HG03135 (cell line): ENCODE data around the gene SLC36A4.
"Not testable (repeated sequence)": the region's sequence is repeated elsewhere in the genome, so short reads cannot be mapped to it uniquely, and the experiment has no call there.

Experiments used
- ATAC-seq: cut with Tn5 transposase; IDR thresholded peaks from one replicate; pipeline ENCODE4 v1.9.1; 2021; ENCODE audit warnings: mild to moderate bottlenecking, moderate library complexity; ENCODE audit not compliant: unreplicated experiment

The SLC36A4 gene

GRCh38 chr11:93194673-93195291, 3.0 kb downstream of the SLC36A4 start:
- ATAC-seq = no peak

GRCh38 chr11:93193731-93194130, 4.1 kb downstream of the SLC36A4 start:
- ATAC-seq = no peak

GRCh38 chr11:93192163-93192562, 5.6 kb downstream of the SLC36A4 start:
- no peak for ATAC-seq

GRCh38 chr11:93189462-93189861, 8.3 kb downstream of the SLC36A4 start:
- ATAC-seq = no peak

- no peak for ATAC-seq
Observed at GRCh38 chr11:93188726-93189125, 9.1 kb downstream of the SLC36A4 start.

- no peak for ATAC-seq
Observed at GRCh38 chr11:93187290-93187689, 10.5 kb downstream of the SLC36A4 start.

- not testable (repeated sequence) for ATAC-seq
Observed at GRCh38 chr11:93177891-93178290, 19.9 kb downstream of the SLC36A4 start.

- ATAC-seq = no peak
Observed at GRCh38 chr11:93169950-93170561, 27.7 kb downstream of the SLC36A4 start.

GRCh38 chr11:93169143-93169542, 28.6 kb downstream of the SLC36A4 start:
- no peak for ATAC-seq

- ATAC-seq = peak; percentile 60
Observed at GRCh38 chr11:93166862-93167261, 30.9 kb downstream of the SLC36A4 start.

- peak; percentile 41 for ATAC-seq
Observed at GRCh38 chr11:93166194-93166593, 31.6 kb downstream of the SLC36A4 start.

- ATAC-seq = no peak
Observed at GRCh38 chr11:93160808-93161207, 37.0 kb downstream of the SLC36A4 start.

GRCh38 chr11:93160156-93160555, 37.6 kb downstream of the SLC36A4 start:
- ATAC-seq = no peak

- ATAC-seq = no peak
Observed at GRCh38 chr11:93159721-93160120, 38.1 kb downstream of the SLC36A4 start.

- ATAC-seq = no peak
Observed at GRCh38 chr11:93155738-93156137, 42.1 kb downstream of the SLC36A4 start.

GRCh38 chr11:93145390-93145915, 52.3 kb downstream of the SLC36A4 start:
- no peak for ATAC-seq

- ATAC-seq = no peak
Observed at GRCh38 chr11:93143800-93144199, 54.0 kb downstream of the SLC36A4 start.

- ATAC-seq = no peak
Observed at GRCh38 chr11:93143186-93143585, 54.6 kb downstream of the SLC36A4 start.

GRCh38 chr11:93133488-93134109, 64.2 kb downstream of the SLC36A4 start:
- ATAC-seq = no peak

GRCh38 chr11:93132836-93133235, 65.0 kb downstream of the SLC36A4 start:
- no peak for ATAC-seq

- no peak for ATAC-seq
Observed at GRCh38 chr11:93131709-93132108, 66.1 kb downstream of the SLC36A4 start.

- ATAC-seq = no peak
Observed at GRCh38 chr11:93128574-93128973, 69.2 kb downstream of the SLC36A4 start.
